H1 (cell line): ENCODE measurements around the gene TMEM18. TPM values are rescaled to one million over a fixed set of nuclear protein-coding genes. Genes with fewer than 3 reads are reported as not detected.

Source experiments
- RBBP5 ChIP-seq: IDR thresholded peaks from 2 replicates; pipeline ENCODE4 v1.7.1; 2012; ENCODE audit warnings: low read depth, mild to moderate bottlenecking, inconsistent platforms, low read length, moderate library complexity, borderline replicate concordance
- polyA plus RNA-seq, 7 experiments: library from polyadenylated mRNA; depleted of rRNA in 3 of 7; stranded (reverse) in 5 of 7; unstranded in 2 of 7; fragments of >200 nt in 5 of 7; fragments of 200-250 nt in 2 of 7; gene quantifications; 1 replicate in 5 of 7; 2 replicates in 1 of 7; 4 replicates in 1 of 7; pipeline versions ENCODE4 v1.2.1 to v1.2.3, GENCODE V29; 2011 to 2013; ENCODE audit warnings: missing spikeins in 2 of 7, mixed read lengths in 2 of 7
- total RNA-seq: library from RNA; stranded (reverse); fragmentation: NEBNext Ultra II Directional; extraction: Animal tissue kit (Norgen Biotek cat#: 25700); gene quantifications from 2 replicates; pipeline ENCODE4 v1.2.1, GENCODE V29; 2021

Gene TMEM18
- total and polyA plus RNA-seq, 2 of the 8 experiments (the other 6 are each of a cell fraction or from before 2014, with no cell fraction given): 22.4 to 27.1 TPM

DNA sequence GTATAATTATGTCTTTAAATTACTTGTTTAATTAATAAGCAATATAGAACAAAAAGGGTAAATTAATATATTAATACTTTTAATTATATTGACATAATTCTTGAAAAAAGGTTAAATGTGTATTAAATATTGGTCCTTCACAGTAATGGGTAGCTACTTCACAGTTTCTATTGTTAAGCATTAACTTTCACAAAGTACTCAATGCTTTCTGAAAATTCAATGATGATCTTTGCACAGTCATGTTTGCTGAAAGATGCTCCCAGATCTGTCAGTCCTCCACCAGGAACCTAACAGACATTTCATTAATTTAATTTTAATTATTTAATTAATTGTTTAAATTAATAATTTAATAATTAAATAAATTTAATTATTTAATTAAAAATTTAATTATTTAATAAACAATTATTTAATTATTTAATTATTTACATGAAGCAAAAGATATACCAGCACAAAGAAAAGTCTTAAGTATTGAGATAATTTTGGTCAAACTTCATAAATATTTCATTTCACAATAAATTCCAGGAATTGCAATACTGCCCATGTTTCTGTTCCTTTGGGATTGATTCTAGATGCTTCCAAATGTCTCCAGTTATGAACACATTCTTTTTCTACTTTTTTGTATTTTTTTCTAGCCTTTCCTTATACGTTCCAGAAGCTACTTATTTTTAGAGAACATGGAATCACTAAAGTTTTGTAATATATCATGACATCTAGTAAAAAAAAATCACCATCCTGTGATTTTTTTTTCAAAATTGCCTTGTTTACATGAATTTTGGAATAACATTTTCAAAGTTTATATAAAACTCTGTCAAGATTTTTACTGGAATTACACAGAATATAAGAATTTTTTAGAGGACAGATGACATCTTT lies 46.5 kb downstream of the TMEM18 start (continued):
- TF ChIP-seq RBBP5: no peak
